GM19193 (cell line): ENCODE measurements around the gene DENND6B.

ENCODE experiments used
- POLR2A ChIP-seq: IDR thresholded peaks from 4 replicates; pipeline ENCODE4 v1.6.1; 2011; ENCODE audit not compliant: insufficient read depth, insufficient read length; ENCODE audit errors: extremely low read depth

Gene DENND6B

GRCh38 chr22:50342651-50343540 lies 16.1 kb upstream of the DENND6B start, which contains the start of gene PPP6R2:
Gene PPP6R2, plus strand, starts transcription at chr22:50343327. Its CDS starts 50,582 bp downstream, at chr22:50393909.
- peak; percentile 78 for TF ChIP-seq POLR2A

GRCh38 chr22:50341977-50342650 lies 15.3 kb upstream of the DENND6B start:
- TF ChIP-seq POLR2A: no peak

GRCh38 chr22:50339945-50340879 lies 13.4 kb upstream of the DENND6B start:
- no peak for TF ChIP-seq POLR2A

GRCh38 chr22:50338860-50339462 lies 12.1 kb upstream of the DENND6B start:
- TF ChIP-seq POLR2A: no peak

- TF ChIP-seq POLR2A: no peak
These were observed 11.3 kb upstream of the DENND6B start for GRCh38 chr22:50338042-50338573.

GRCh38 chr22:50337262-50338041 lies 10.6 kb upstream of the DENND6B start:
- TF ChIP-seq POLR2A: no peak

- no peak for TF ChIP-seq POLR2A
These were observed 2.4 kb upstream of the DENND6B start for GRCh38 chr22:50329236-50329635.

- TF ChIP-seq POLR2A: no peak
These were observed 853 bp upstream of the DENND6B start for GRCh38 chr22:50327711-50328019.

- no peak for TF ChIP-seq POLR2A
These were observed 422 bp downstream of the DENND6B start for GRCh38 chr22:50326225-50326955.

GRCh38 chr22:50325444-50326224 lies 1.2 kb downstream of the DENND6B start:
- TF ChIP-seq POLR2A: no peak

GRCh38 chr22:50323900-50324299 lies 2.9 kb downstream of the DENND6B start:
- TF ChIP-seq POLR2A: no peak

GRCh38 chr22:50320671-50321325 lies 6.0 kb downstream of the DENND6B start:
- no peak for TF ChIP-seq POLR2A

GRCh38 chr22:50320116-50320515 lies 6.7 kb downstream of the DENND6B start:
- no peak for TF ChIP-seq POLR2A
